ENCODE results near the gene ACACA.

The ACACA gene

DNA sequence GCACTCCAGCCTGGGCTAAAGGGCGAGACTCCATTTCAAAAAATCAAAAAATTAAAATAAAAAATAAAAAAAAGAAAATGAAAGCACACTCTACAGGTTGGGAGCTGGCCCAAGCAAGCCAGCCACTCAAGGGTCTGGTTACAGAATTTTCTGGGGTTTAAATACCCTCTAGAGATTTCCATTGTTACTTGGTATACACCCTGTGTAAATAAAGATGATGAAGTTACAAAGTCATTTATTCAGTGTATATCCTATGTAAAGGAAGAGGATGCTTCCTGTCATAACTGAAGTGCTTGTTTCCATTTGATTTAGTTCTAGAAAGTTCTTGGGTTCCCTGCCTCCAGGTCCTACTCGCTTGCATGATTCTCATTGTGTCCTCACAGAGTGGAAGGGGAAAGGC, 110.7 kb downstream of the ACACA start:
- Histone ChIP-seq H3K36me3 (replicated peaks; ENCODE audit: insufficient read depth, low read length) (no peaks in the 10 kb centered on the region), H2AFZ (ENCODE audit: low read length) (no peak overlapping the region), H3K4me3 (ENCODE audit: low read length) (no peak overlapping the region), H3F3A (ENCODE audit: insufficient read depth, low read length) (no peaks in the 10 kb centered on the region), H3K9me2 (replicated peaks; ENCODE audit: insufficient read depth, low read length) (no peaks in the 10 kb centered on the region), H3K27me3 (replicated peaks; ENCODE audit: insufficient read depth, low read length) (no peaks in the 10 kb centered on the region), H3K27ac (ENCODE audit: low read length) (no peak overlapping the region), H4K20me1 (ENCODE audit: insufficient read depth, low read length) (no peaks in the 10 kb centered on the region), H3K79me2 (ENCODE audit: low read length) (no peaks in the 10 kb centered on the region), H3K4me2 (ENCODE audit: low read depth, low read length) (no peak overlapping the region), H3K9ac (ENCODE audit: low read length) (no peak overlapping the region), H3K9me3 (replicated peaks; ENCODE audit: insufficient read depth, low read length) (no peaks in the 10 kb centered on the region), H3K4me1 (ENCODE audit: low read length) (no peaks in the 10 kb centered on the region)
- no peak for DNase-seq
- TF ChIP-seq, protein P1, sequence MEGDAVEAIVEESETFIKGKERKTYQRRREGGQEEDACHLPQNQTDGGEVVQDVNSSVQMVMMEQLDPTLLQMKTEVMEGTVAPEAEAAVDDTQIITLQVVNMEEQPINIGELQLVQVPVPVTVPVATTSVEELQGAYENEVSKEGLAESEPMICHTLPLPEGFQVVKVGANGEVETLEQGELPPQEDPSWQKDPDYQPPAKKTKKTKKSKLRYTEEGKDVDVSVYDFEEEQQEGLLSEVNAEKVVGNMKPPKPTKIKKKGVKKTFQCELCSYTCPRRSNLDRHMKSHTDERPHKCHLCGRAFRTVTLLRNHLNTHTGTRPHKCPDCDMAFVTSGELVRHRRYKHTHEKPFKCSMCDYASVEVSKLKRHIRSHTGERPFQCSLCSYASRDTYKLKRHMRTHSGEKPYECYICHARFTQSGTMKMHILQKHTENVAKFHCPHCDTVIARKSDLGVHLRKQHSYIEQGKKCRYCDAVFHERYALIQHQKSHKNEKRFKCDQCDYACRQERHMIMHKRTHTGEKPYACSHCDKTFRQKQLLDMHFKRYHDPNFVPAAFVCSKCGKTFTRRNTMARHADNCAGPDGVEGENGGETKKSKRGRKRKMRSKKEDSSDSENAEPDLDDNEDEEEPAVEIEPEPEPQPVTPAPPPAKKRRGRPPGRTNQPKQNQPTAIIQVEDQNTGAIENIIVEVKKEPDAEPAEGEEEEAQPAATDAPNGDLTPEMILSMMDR (IDR thresholded peaks at IDR 0.05; ENCODE audit: low read length), result no peak
- TF ChIP-seq EZH2 (optimal IDR thresholded peaks at IDR 0.05; ENCODE audit: low read depth, low read length) (no peak), EZH2phosphoT487 (IDR thresholded peaks at IDR 0.05; ENCODE audit: low read length) (no peak)

DNA sequence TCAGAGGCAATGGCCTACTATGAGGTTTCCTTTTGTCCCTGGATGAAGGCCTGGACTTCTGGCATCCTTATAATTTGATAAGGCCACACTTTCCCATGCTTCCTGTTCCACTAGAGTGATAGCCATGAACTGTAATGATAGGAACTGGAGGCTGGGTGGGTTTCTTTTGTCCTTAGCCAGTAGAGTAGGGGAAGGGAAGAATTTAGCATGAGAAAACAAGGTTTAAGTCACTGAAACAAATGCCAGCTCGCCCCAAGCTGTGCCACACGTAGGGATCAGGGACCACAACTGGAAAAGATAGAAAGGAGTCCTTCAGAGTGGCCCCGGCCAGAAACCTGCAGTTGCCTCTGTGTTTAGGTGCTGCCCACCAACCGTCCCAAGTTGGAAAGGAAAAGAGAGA, 111.7 kb downstream of the ACACA start:
- H3K79me2 ChIP-seq (ENCODE audit: low read length), result no peaks in the 10 kb centered on the region
- H4K20me1 ChIP-seq (ENCODE audit: insufficient read depth, low read length), result no peaks in the 10 kb centered on the region
- no peaks in the 10 kb centered on the region for H3K4me1 ChIP-seq (ENCODE audit: low read length)
- H2AFZ ChIP-seq (ENCODE audit: low read length), result no peak overlapping the region
- no peak overlapping the region for H3K27ac ChIP-seq (ENCODE audit: low read length)
- no peaks in the 10 kb centered on the region for H3K9me2 ChIP-seq (replicated peaks; ENCODE audit: insufficient read depth, low read length)
- H3K4me3 ChIP-seq (ENCODE audit: low read length), result no peak overlapping the region
- H3K4me2 ChIP-seq (ENCODE audit: low read depth, low read length), result no peak overlapping the region
- H3K9ac ChIP-seq (ENCODE audit: low read length), result no peak overlapping the region
- DNase-seq, result no peak
- H3K36me3 ChIP-seq (replicated peaks; ENCODE audit: insufficient read depth, low read length), result no peaks in the 10 kb centered on the region
- H3F3A ChIP-seq (ENCODE audit: insufficient read depth, low read length), result no peaks in the 10 kb centered on the region
- no peaks in the 10 kb centered on the region for H3K9me3 ChIP-seq (replicated peaks; ENCODE audit: insufficient read depth, low read length)
- no peaks in the 10 kb centered on the region for H3K27me3 ChIP-seq (replicated peaks; ENCODE audit: insufficient read depth, low read length)
- no peak for TF ChIP-seq EZH2 (optimal IDR thresholded peaks at IDR 0.05; ENCODE audit: low read depth, low read length)
- no peak for TF ChIP-seq EZH2phosphoT487 (IDR thresholded peaks at IDR 0.05; ENCODE audit: low read length)
- TF ChIP-seq, protein P1 (IDR thresholded peaks at IDR 0.05; ENCODE audit: low read length), result no peak

DNA sequence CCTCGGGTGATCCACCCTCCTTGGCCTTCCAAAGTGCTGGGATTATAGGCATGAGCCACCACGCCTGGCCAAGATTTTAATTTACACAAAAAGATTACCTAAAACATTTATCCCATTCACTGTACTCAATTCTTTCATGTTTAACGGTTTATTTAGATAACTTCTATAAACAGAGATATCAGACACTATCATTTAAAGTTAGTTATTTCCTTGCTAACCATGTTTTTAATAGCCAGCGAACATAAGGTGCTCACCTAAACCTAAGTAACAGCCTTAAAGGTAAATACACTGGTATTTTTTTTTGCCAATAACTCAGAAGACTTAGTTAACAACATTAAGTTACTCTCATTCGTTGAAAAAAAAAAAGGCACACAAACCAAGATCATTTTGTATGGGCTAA, 112.9 kb downstream of the ACACA start:
- no peak overlapping the region for H3K4me2 ChIP-seq (ENCODE audit: low read depth, low read length)
- H3F3A ChIP-seq (ENCODE audit: insufficient read depth, low read length), result no peaks in the 10 kb centered on the region
- H3K4me1 ChIP-seq (ENCODE audit: low read length), result no peaks in the 10 kb centered on the region
- no peaks in the 10 kb centered on the region for H3K36me3 ChIP-seq (replicated peaks; ENCODE audit: insufficient read depth, low read length)
- H3K79me2 ChIP-seq (ENCODE audit: low read length), result no peaks in the 10 kb centered on the region
- TF ChIP-seq, protein P1 (IDR thresholded peaks at IDR 0.05; ENCODE audit: low read length), result no peak
- no peak for TF ChIP-seq EZH2phosphoT487 (IDR thresholded peaks at IDR 0.05; ENCODE audit: low read length)
- no peak for TF ChIP-seq EZH2 (optimal IDR thresholded peaks at IDR 0.05; ENCODE audit: low read depth, low read length)
- no peaks in the 10 kb centered on the region for H3K9me3 ChIP-seq (replicated peaks; ENCODE audit: insufficient read depth, low read length)
- no peak overlapping the region for H3K9ac ChIP-seq (ENCODE audit: low read length)
- H3K27me3 ChIP-seq (replicated peaks; ENCODE audit: insufficient read depth, low read length), result no peaks in the 10 kb centered on the region
- H4K20me1 ChIP-seq (ENCODE audit: insufficient read depth, low read length), result no peaks in the 10 kb centered on the region
- no peaks in the 10 kb centered on the region for H3K9me2 ChIP-seq (replicated peaks; ENCODE audit: insufficient read depth, low read length)
- DNase-seq, result no peak
- no peak overlapping the region for H3K4me3 ChIP-seq (ENCODE audit: low read length)
- no peak overlapping the region for H3K27ac ChIP-seq (ENCODE audit: low read length)
- H2AFZ ChIP-seq (ENCODE audit: low read length), result no peak overlapping the region

Data from MM.1S (cell line).